Measurements from ENCODE around the gene MST1.
A peak's percentile ranks its signal among the peaks of the same experiment; 100 is the strongest.

GRCh38 chr3:49673715-49674496 lies 15.4 kb downstream of the MST1 start, which contains the start of gene APEH:
- no peak for TF ChIP-seq SP1 (IDR thresholded peaks at IDR 0.05)
- TF ChIP-seq HDGF (IDR thresholded peaks at IDR 0.05; ENCODE audit: borderline replicate concordance): no peak
- peak; percentile 89 for TF ChIP-seq TARDBP (IDR thresholded peaks at IDR 0.05)
- TF ChIP-seq FOXK2 (IDR thresholded peaks at IDR 0.05): no peak
- TF ChIP-seq ELF4 (IDR thresholded peaks at IDR 0.05): peak; percentile 56
- TF ChIP-seq ZNF384 (IDR thresholded peaks at IDR 0.05): no peak
- TF ChIP-seq FOXA1 (IDR thresholded peaks at IDR 0.05): no peak
- TF ChIP-seq FOXM1 (IDR thresholded peaks at IDR 0.05; ENCODE audit: borderline replicate concordance): no peak
- peak; percentile 86 for TF ChIP-seq L3MBTL2 (conservative IDR thresholded peaks at IDR 0.05)
- peak; percentile 90 for TF ChIP-seq PKNOX1 (IDR thresholded peaks at IDR 0.05)
- TF ChIP-seq SUZ12 (IDR thresholded peaks at IDR 0.05): no peak
- TF ChIP-seq BHLHE40 (IDR thresholded peaks at IDR 0.05; ENCODE audit: borderline replicate concordance): no peak
- no peak; the same call in 1 of the 2 replicates for TF ChIP-seq CTBP1 (IDR thresholded peaks at IDR 0.05; ENCODE audit: borderline replicate concordance)
- no peak for TF ChIP-seq NFRKB (IDR thresholded peaks at IDR 0.05)

All from HEK293T (cell line).